Fibroblast of villous mesenchyme (primary cell): ENCODE results near the gene TMEM131L. TPM values are rescaled to one million over a fixed set of nuclear protein-coding genes. Genes with fewer than 3 reads are reported as not detected.
"Not testable (repeated sequence)": the region's sequence is repeated elsewhere in the genome, so short reads cannot be mapped to it uniquely, and the experiment has no call there.

Experiments used
- DNase-seq: peaks from one replicate; pipeline ENCODE4 v3.0.0-alpha.2; 2010; ENCODE audit warnings: low read depth
- H3K4me3 ChIP-seq: 2 replicates; pipeline ENCODE4 v1.5.1; 2011; ENCODE audit warnings: low read depth, mild to moderate bottlenecking, low read length
- CTCF ChIP-seq: IDR thresholded peaks from 2 replicates; pipeline ENCODE4 v1.5.1; 2012; ENCODE audit warnings: low read depth, mild to moderate bottlenecking, low read length; ENCODE audit not compliant: insufficient read depth
- total RNA-seq: library from RNA; depleted of rRNA; stranded (reverse); fragments of >200 nt; gene quantifications from 2 replicates; pipeline ENCODE4 v1.2.3, GENCODE V29; 2012

TMEM131L gene
- total RNA-seq, 1 donor, result 4.7 TPM

- no peak overlapping the region for H3K4me3 ChIP-seq
- no peak for DNase-seq
- TF ChIP-seq CTCF, result no peak
These were observed 136.6 kb downstream of the TMEM131L start for GRCh38 chr4:153602758-153603157.

- H3K4me3 ChIP-seq, result no peak overlapping the region
- no peak for DNase-seq
- no peak for TF ChIP-seq CTCF
These were observed 137.1 kb downstream of the TMEM131L start for GRCh38 chr4:153603258-153603657.

DNA sequence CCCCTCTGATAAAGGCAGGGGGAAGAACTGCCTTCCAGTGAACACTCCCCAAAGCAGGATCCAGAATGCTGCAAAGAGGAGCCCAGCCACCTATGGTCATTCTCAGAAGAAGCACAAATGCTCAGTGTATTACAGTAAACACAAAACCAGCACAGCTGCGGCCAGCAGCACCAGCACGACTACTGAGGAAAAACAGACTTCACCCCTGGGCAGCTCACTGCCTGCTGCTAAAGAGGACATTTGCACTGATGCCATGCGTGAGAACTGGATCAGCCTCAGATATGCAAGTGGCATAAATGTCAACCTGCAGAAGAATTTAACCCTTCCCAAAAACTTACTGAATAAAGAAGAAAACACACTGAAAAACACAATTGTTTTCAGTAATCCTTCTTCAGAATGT is 137.7 kb downstream of the TMEM131L start:
- DNase-seq, result no peak

DNA sequence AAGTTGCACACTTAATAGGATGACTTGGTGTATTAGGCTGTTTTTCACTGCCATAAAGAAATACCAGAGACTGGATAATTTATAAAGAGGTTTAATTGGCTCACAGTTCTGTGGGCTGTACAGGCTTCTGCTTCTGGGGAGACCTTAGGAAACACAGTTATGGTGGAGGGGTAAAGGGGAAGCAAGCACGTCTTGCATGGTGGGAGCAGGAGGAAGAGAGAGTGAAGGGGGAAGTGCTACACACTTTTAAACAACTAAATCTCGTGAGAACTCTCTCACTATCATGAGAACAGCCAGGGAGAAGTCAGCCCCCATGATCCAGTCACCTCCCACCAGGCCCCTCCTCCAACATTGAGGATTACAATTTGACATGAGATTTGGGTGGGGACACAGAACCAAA is 142.9 kb downstream of the TMEM131L start:
- not testable (repeated sequence) for H3K4me3 ChIP-seq, DNase-seq

More for the DNA sequence above, 137.7 kb downstream of the TMEM131L start:
- H3K4me3 ChIP-seq, result no peak overlapping the region
- no peak for TF ChIP-seq CTCF

DNA sequence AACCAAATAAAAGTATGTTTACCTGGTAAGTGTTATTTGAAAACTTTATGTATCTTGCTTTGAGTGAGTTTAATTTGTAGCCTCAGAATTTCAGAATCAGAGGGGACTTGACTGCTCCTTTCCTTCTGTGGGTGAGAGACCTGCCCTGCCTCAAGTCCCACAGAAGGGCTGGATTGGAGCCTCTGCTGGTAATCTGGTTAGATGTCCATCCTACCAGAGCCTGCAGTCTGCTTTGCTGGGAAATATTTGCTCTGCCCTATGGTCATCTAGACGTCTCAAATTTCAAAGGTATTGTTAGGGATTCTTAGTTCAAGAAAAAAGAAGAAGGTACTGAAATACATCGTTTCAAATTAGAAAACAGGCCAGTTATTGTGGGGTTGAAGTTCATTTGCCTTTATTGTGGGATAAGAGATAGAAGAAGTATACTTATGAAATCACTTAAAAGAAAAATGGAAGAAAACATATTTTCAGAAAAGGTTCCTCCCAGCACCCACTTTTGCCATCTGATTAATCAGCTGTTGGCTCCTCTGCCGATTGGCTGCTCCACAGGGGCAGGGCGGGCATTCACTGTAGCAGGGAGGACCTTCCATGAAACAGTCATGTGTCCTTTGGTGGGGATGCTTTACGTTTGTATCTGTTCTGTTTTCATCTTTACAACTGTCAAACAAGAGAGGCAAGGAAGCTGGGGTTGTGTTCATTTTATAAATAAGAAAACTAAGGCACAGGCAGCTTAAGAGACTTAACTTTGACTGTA is 144.6 kb downstream of the TMEM131L start:
- no peak for TF ChIP-seq CTCF
- no peak overlapping the region for H3K4me3 ChIP-seq
- DNase-seq, result no peak

DNA sequence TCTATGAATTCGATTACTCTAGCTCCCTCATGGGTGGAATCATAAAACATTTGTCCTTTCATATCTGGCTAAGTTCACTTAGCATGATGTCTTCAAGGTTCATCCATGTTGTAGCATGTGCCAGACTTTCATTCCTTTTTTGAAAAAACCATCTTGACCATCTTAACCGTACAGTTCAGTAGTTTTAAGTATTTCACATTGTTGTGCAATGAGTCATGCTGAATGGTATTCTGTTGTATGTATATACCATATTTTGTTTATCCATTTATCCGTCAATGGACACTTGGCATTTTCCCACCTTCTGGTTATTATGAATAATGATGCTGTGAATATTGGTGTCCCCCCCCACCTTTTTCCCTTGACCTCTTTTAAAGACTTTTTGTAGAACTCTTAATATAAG is 145.5 kb downstream of the TMEM131L start:
- TF ChIP-seq CTCF, result no peak
- DNase-seq, result peak; percentile 38
- H3K4me3 ChIP-seq, result no peak overlapping the region

DNA sequence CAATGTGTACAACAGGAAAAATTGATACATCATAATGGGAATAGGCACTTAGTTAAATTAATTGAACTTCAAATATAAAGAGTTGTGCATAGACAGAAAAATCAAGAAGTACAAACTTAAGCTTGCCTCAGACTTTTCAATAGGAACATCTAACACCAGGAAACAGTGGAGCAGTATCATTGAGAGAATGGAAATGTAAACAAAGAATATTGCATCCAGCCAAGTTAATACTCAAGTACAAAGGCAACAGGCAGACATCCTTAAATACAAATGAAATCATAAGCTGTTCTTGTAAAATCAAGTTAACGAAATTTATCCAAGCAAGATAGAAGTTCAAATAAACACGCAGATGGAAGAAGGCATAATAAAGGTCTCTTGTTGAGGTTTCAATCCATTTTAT is 146.7 kb downstream of the TMEM131L start:
- H3K4me3 ChIP-seq, result no peak overlapping the region
- no peak for DNase-seq
- TF ChIP-seq CTCF, result no peak
